NOMO-1 (cell line): Measurements from ENCODE around the gene BIK.

Source experiments
- DNase-seq, 2 experiments: peaks; one replicate each; lab custom pipeline; 2025; ENCODE audit not compliant: unreplicated experiment in 2 of 2; lab: John Stamatoyannopoulos, UW

BIK gene

GRCh38 chr22:43159484-43160178 is 49.1 kb downstream of the BIK start:
- no peak for DNase-seq

DNA sequence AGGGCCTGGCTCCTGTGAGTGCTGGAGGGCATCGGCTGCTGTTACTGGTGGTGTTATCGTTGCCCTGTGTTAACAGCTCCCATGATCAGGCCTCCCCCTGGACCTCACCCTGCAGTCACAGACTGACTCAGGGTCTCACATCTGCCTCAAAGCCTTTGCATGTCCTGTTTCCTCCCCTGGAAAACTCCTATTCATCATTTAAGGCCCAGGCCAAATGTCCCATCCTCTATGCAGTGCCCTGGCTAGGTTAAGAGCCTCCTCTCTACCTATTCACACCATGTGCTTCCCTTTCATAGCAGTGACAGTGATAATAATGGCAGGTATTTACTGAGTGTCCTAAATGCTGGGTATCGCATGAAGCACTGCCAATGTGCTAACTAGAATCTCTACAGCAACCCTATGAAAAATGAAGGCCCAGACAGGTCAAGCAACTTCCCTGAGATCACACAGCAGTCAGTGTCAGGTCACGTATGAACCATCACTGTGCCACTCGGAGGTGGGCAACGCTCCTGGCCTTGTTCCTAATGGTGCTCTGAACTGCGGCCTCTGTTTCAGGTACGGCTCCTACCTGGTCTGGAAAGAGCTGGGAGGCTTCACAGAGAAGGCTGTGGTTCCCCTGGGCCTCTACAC is 50.1 kb downstream of the BIK start:
- no peak for DNase-seq

DNA sequence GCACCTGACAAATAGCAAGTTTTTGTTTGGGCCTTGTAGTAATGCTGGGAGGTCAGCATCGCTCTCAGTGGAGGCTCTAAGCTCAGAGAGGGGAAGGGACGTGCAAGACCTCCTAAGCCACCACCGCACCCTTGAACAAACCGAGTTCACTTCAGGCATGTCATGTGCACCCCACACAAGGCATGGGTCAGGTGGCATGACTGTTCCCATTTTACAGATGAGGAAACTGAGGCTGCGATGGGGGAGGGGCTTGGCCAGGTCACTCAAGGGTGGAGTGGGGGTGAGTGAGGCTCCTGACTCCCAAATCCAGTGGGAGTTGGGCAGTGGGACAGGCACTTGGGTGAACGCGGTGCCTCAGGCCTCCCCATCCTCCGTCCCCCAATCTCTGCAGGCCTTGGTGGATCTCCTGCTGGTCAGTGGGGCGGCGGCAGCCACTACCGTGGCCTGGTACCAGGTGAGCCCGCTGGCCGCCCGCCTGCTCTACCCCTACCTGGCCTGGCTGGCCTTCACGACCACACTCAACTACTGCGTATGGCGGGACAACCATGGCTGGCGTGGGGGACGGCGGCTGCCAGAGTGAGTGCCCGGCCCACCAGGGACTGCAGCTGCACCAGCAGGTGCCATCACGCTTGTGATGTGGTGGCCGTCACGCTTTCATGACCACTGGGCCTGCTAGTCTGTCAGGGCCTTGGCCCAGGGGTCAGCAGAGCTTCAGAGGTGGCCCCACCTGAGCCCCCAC is 52.0 kb downstream of the BIK start:
- no peak for DNase-seq

- no peak for DNase-seq
Observed at GRCh38 chr22:43163241-43163795, 52.8 kb downstream of the BIK start.

- DNase-seq, result no peak
Observed at GRCh38 chr22:43164636-43165035, 54.1 kb downstream of the BIK start.

GRCh38 chr22:43166132-43166930 is 55.8 kb downstream of the BIK start:
- no peak for DNase-seq

- no peak for DNase-seq
Observed at GRCh38 chr22:43167001-43167589, 56.5 kb downstream of the BIK start.

GRCh38 chr22:43168471-43169309 is 58.1 kb downstream of the BIK start:
- DNase-seq, result no peak

DNA sequence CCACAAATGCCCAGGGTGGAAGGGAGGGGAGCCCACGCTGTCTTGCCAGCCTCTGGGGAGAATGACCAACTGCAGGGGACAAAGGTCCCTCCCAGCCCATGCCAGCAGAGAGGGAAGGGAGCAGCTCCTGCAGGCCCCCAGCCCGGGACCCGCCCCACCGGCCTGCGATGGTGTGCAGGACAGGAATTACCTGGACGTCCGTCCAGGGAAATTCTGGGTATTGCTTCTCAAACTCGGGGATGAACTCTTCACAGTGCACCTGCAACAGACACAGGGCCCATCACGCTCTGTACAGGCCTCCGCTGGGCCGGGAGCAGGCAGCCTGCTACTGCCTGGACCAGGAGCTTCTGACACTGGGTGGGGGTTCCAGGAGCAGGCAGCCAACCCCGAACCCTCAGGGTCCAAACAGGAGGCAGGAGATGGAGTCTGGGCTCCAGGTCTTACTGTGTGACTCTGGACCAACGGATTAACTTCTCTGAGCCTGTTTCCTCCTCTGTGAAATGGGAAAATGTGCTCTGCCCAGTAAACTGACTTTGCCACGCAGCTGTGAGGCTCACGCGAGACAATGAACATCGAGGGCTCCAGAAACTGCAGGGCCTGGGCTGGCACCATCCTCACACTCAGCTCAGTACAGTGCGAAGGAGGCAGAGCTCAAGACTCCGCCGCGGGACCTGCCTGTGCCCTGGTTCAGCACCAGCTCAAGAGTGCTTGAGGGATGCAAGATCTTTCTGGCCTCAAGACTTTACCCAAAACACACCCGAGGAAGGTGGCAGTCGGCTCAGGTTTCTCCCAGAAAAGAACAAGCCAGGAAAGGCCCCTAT is 59.0 kb downstream of the BIK start:
- DNase-seq, result no peak

- DNase-seq, result no peak
Observed at GRCh38 chr22:43170131-43170480, 59.6 kb downstream of the BIK start.

DNA sequence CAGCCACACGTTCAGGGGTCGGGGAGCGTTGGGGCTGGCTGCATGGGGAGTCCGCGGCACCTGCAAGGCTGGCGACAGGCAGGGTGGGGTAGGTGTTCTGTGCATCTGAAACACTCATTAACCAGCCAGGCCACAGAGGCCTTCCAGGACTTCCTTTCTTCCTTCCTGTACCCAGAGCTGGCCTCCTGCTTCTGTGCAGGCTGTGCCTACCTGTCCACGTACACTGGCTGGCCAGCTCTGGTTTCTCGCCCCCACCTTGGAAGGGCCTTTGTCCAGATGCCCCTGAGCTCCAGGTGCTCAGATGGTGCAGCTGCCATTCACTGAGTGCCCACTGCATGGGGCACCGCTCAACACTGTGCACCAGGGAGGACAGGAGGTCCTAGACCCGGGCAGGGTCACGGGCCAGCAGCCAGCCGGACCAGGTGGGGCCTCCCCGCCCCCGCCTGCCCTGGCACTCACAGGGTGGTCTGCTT is 60.5 kb downstream of the BIK start:
- no peak for DNase-seq

DNA sequence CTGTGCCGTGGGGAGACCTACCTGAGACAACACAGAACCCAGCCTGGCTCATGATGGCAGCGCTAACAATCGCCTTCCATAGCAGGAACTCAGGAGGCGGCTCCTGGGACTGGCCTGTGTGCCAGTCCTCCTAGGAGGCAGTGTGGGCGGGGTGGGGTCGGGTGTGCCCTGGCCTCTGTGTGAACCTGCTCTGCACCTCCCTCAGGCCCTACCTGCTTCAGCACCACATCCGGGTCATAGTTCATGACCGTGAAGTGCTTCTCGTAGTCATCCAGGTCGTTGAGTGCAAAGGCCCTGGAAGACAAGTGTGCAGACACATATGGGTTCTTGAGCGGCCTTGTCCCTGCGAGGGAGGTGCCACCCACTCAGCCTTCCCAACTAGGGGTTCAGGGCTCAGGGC is 61.1 kb downstream of the BIK start:
- DNase-seq, result no peak

DNA sequence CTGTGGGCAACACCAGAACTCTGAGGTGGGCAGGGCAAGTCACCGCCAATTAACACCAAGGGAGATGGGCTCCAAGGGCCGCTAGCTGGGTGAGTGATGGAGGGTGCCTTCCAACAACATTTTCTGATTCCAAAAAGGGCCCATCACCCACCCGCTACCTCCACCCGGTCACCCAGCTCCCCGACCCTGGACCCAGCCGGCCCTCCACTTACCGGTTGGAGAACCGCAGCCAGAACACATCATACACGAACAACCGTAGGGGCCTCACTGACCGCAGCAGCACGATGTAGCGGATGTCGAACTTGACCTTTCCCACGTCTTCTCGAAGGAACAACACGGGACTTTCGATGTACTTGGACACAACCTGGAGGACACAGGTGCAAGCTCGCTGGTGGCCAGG is 61.6 kb downstream of the BIK start:
- no peak for DNase-seq

- no peak for DNase-seq
Observed at GRCh38 chr22:43173566-43173965, 63.0 kb downstream of the BIK start.

DNA sequence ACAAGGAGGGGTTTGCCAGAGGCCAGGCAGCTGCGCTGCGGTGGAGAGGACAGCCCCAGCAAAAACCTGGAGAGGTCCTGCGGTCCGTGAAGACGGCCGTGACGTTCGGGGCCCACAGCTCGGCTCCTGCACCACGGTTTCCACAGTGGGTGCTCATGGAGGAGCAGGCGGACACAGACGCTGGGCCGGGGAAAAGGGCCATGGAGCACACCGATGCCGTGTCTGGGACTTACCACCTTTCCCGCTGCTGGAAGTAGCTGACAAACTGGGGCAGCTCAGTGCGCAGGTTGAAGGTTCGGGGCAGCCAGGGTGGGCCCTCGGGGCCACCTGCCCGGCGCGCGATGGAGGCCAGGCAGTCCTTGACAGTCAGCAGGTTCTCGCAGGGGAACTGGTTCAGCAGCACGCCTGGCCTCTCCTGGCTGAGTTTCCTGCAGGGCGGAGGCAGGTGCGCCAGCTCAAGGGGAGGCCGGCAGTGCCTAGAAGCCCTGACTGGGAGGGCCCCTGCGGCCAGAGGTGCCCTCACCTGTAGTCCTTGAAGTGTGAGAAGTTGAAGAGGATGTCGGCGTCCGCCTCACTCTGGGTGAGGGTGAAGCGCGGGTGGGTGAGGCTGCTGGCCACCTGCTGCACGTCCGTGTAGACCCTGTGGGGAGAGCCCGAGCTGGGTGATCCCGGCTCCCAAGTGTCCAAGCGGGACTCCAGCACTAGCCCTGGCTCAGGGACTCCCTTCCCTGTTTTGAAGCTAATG is 63.6 kb downstream of the BIK start:
- DNase-seq, result no peak

GRCh38 chr22:43174941-43175531 is 64.5 kb downstream of the BIK start:
- DNase-seq, result no peak

DNA sequence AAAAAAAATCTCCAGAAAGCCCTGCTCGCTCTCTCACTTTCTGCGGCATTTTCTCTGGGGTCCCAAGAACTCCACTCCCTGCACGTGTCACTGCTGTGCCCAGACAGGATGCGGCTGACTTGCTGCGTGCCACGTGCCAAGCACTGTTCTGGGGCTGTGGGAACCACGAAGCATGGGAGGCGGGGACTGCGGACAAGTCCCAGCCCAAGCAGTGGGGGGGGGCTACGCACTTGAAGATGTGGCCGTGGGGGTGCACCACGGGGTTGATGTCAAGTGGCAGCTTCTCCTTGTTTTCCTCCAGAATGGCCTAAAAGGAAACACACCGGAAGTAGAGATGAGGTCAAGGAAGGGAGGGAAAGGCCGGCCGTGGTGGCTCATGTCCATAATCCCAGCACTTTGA is 65.5 kb downstream of the BIK start:
- no peak for DNase-seq

DNA sequence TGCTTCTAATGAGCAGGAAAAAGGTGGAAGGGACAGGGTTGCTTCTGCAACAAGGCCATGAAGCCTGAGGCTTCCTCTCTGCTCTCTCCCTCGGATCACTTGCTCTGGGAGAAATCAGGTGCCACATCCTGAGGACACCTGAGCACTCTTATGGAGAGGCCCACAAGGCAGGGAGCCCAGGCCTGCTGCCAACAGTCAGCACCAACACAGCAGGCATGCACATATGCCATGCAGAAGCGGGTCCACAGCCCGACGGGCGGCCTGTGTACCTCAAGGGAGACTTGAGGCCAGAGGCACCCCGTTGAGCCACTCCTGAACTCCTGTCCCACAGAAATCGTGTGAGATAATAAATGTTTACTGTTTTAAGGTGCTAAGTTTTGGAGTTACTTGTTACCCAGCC is 66.9 kb downstream of the BIK start:
- no peak for DNase-seq
